ENCODE data around the gene YY1.
"Not testable (repeated sequence)": the region's sequence is repeated elsewhere in the genome, so short reads cannot be mapped to it uniquely, and the experiment has no call there.

YY1 gene

DNA sequence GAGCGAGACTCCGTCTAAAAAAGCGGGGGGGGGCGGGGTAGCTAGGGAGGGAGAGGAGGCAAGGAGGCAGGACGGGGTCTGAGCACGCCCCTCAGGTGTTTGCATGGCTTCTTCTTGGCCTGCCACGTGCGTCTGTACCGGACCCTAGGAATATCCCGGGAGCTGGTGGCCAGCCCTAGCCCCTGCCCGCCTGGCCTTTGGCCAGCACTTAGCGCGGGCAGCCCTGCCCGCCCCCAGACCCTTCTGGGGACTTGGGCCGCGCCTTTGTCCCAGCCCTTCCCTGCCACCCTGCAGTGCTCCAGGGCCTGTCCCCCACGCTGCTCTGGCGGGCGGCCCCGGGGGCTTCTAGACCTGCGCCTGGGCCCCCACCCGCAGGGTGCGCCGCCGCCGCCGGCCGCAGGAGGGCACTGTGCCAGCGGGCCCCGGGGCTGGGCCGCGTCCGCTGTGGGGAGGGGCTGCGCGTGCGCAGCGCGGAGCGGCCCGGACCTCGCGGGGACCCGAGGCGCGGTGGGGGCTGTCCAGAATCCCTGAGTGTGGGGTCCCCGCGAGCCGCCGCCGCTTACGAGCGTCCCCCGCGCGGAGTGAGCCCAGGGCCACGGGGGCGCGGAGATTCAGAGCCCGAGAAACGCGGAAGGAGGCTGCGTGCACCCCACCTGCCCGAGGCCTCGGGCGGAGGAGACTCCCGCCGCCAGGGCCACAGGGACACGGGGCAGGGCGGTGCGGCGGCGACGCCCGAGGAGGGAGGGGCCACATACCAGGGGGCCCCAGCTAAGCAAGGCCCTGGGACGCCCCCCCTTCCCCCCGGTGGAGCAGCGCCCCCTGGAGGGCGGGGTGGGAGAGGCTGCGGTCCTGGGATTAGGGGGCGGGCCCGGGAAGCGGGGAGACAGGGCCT lies 46.3 kb downstream of the YY1 start:
- DNase-seq, result peak; percentile 73

GRCh38 chr14:100285913-100286400 lies 47.0 kb downstream of the YY1 start:
- DNase-seq, result no peak

GRCh38 chr14:100286484-100287191 lies 47.7 kb downstream of the YY1 start:
- no peak for DNase-seq

DNA sequence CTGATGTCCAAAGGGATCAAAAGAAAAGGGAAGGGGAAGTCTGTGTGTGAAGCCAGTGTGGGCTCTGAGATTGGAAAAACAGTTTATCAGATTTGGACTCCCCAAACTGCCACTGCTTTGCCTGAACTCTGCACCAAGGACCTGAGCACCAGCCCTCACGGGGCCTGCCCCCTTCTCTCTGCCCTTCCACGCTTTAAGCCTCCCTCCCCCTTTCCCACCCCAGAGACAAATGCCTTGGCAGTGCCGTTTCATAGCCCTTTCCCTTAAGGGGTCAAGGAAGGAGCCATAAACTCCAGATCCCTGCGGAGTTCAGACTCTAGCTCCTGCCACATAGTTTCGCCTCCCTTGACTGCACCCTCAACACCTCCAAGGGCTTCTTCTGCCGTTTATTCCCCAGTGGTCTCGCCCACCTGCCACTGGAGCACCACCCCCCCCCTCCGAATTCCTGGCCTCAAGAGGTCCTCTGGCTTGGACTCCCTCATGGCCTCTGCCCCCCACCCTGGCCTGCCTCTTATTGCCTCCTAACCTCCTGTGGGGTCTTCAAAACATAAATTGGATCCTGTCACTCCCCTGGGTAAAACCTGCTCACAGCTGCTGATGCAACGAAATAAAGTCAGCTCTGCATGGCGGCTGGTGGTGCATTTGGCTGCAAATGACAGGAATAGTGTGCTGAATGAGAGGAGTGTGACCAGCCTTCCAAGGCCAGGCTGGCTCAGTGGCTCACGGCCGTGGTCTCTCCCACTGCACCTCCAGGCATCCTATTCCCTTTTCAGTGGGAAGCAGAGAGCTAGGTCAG lies 48.5 kb downstream of the YY1 start:
- no peak for DNase-seq

- DNase-seq, result not testable (repeated sequence)
Measured at GRCh38 chr14:100287998-100288295, 49.0 kb downstream of the YY1 start.

- no peak for DNase-seq
Measured at GRCh38 chr14:100288382-100289185, 49.6 kb downstream of the YY1 start.

GRCh38 chr14:100289916-100290606 lies 51.1 kb downstream of the YY1 start:
- no peak for DNase-seq

DNA sequence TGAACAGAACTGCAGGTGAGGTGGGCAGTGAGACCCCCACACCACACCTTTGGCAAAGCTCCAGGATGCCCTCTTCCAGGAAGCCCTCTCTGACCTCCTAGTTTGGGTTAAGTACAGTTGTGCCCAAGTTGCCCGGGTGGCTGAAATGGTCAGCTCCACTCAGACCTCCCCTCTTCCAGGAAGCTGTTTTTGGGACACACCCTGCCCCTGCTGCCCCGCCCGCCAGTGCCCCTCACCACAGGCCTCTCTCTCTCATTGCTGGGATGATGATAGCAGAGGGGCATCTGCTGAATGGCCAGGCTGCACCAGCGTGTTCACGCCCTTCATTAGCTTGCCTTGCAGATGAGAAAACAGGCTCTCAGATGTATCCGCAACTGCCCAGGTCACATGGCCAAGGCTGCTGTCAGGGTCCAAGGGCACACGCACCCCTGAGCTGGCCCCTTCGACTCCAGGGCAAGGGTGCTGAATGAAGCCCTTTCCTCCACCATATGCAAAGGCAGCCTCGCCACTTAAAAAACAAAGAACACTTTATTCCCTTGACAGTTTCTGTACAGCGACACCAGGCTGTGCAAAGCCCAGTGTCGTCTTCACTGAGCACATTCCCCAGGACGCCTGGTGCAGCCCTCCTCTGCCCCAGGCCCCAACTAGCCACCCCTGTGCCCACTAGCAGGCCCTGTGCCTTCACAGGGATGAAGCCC lies 51.8 kb downstream of the YY1 start:
- no peak for DNase-seq

DNA sequence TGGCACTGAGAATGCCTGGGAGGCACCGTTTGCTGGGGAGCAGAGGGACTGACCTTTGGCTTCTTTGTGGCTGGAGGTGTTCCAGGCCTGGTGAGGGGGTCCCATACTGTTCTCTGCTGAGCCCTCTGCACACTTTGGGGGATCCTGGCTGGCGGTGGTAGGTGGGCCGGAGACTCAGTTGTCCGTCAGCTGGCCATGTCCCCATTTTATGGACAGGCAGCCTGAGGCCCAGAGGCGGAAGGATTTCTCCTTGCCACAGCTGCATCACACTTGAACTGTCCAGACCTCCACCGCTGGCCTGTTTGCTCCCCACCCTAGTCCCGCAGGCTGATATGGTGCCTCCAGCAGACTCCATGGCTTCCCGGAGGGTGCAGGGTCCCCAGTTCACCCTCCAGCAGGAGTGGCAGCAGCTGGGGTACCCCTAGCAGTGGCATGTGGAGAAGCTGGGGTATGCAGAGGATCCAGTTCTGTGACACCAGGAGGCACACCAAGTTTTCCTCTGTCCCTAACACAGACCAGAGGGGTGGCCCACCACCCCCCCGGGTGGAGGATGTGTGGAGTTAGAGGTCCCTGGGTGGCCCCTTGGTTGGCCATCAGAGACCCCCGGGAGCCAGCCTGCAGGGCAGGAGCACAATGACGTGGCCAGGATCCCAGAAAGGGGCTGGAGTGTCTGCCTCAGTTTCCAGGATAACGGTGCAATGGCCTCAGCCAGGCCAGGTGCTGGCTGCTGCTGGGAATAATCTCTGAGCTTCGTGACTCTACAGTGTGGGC lies 52.5 kb downstream of the YY1 start:
- no peak for DNase-seq

DNA sequence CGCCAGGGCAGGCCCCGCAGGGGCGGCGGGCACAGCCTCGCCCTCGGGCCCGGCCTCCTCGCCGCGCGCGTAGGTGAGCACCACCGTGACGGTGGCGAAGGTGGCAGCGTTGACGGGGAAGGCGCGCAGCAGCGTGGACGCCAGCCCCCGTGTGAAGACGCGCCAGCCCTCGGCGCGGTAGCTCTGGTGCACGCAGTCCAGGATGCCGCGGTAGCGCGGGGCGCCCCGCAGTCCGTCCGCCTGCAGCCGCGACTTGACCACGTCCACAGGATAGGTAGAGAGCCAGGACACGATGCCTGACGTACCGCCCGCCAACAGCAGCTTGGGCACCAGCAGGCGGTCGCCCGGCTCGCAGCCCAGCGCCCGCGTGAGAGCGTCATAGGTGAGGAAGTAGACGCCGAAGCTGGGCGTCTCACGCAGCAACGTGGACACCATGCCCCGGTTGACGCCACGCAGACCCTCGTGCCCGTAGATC lies 53.4 kb downstream of the YY1 start:
- DNase-seq, result no peak

DNA sequence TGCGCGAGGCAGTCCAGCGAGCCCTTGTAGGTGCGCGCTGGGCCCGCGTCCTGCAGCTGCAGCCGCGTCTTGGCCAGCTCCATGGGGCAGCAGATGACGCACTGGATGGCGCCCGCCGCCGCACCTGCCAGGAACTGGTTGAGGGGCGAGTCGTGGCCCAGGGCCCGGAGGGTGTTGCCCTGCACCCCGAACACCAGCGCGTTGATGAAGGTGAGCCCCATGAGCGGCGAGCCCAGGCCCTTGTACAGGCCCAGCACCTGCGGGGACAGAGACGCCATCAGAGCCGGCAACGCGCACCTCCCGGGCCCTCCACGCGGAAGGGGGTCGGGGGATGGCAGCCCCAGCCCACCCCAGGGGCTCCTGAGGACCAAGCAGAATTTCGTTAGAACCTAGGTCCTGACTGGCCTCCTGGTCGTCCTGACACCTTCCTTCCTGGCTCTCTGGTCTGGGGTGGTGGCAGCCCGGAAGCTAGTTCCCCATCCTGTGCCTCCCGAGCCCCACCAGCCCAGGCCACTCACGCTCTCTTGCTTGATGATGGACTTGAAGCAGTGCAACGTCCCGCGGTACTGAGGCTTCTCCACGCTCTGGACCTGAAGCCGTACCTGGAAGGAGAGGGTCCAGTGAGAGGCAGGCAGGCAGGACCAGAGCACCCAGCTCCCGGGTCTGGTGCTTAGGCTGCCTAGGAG lies 54.0 kb downstream of the YY1 start:
- no peak for DNase-seq

- no peak for DNase-seq
Measured at GRCh38 chr14:100293497-100294212, 54.7 kb downstream of the YY1 start.

DNA sequence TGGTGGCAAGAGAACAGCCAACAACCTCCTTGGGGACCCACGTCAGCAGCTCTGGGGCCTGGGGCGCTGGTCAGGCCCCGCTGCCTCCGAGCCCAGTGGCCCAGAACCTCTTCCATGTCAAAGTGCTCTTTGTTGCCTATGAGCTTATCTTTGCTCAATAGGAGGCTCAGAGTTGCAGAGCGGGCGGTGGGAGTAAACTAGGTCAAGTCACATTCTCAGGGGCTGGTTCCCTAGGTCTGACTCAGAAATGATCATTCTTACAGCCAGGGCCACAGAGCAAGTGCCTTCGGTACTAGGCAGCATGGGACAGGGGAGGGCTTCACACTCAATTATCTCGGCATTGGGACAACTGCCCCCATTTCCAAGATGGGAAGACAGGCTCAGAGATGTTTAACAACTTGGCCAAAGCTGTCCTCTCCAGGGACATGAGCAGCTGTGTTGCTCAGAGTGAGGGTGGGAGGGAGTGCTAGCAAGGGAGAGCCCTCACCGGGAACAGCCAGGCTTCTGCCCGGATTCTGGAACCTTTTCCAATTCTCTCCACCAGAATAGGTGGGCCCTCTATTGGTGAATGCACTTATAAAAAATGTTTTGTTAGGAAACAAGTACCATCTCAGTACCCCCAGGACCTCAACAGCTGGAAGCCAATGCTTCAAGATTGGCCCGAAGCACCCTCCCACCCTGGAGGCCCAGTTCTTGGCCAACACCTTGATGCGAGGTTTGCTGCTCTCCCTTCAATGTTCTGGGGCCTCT lies 55.4 kb downstream of the YY1 start:
- no peak for DNase-seq

DNA sequence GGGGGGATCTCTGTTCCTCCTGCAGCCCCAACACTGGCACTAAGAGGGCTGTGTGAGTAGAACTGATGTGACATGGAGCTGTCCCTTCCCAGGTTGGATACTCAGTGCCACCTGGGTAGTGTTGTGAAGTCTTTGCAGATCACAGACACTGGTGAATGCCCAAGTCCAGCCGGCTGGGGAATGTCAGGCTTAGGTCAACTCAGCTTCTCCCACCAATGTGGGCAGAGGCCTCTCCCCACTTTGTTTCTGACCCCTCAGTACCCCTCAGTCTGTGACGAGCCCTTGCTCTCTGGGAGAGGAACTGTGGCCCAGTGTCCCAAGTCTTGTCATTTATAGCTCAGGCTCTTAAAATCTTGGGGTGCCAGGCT lies 56.0 kb downstream of the YY1 start:
- DNase-seq, result no peak

DNA sequence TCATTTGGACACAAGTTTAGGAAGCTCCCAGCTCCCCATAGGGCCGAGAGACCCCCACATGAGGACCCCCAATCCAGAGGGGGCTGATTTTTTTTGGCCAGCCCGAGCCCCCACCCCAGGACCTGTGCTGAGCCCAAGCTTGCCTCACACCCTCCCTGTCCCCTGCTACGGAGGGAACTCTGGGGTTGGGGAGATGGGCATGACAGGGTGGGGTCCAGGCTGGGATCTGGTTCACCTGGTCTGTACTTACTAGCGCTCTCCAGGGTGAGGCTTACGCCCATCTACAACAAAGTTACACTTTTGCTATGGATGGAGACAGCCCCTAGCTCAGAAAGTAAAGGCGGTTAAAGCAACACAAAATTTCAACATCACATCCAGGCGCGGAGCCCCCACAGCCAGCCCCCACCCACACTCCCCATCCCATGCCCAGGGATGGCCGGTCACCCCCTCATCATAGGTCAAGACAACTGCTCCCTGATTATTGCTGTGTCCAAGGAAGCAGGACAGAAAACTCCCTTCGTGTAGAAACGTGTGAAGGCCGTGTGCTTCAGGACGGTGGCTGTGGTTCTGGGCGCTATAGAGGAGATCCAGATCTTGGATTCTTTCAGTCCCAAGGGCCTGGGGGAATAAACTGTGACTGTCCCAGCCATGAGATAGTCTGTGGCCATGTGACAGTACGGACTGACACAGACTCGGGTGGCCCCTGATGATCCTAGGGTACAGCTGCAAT lies 56.6 kb downstream of the YY1 start:
- no peak for DNase-seq

- DNase-seq, result no peak
Measured at GRCh38 chr14:100296106-100296651, 57.2 kb downstream of the YY1 start.

- not testable (repeated sequence) for DNase-seq
Measured at GRCh38 chr14:100296729-100297128, 57.8 kb downstream of the YY1 start.

All from central memory CD4-positive, alpha-beta T cell (primary cell).